A375 (cell line): ENCODE data around the gene ZBTB9. TPM values are rescaled to one million over a fixed set of nuclear protein-coding genes. Genes with fewer than 3 reads are reported as not detected.

Source experiments
- small RNA-seq: library from RNA; depleted of rRNA; stranded (forward); fragments of <200 nt; gene quantifications from one replicate; pipeline ENCODE3, GENCODE V24; 2014
- total RNA-seq: library from RNA; depleted of rRNA; stranded (reverse); fragments of >200 nt; shearing (Covaris generic); gene quantifications from 2 replicates; pipeline ENCODE4 v1.2.3, GENCODE V29; 2014; rRNA removed

Gene ZBTB9
- total RNA-seq = 3.9 and 7.3 TPM in 2 replicates

DNA sequence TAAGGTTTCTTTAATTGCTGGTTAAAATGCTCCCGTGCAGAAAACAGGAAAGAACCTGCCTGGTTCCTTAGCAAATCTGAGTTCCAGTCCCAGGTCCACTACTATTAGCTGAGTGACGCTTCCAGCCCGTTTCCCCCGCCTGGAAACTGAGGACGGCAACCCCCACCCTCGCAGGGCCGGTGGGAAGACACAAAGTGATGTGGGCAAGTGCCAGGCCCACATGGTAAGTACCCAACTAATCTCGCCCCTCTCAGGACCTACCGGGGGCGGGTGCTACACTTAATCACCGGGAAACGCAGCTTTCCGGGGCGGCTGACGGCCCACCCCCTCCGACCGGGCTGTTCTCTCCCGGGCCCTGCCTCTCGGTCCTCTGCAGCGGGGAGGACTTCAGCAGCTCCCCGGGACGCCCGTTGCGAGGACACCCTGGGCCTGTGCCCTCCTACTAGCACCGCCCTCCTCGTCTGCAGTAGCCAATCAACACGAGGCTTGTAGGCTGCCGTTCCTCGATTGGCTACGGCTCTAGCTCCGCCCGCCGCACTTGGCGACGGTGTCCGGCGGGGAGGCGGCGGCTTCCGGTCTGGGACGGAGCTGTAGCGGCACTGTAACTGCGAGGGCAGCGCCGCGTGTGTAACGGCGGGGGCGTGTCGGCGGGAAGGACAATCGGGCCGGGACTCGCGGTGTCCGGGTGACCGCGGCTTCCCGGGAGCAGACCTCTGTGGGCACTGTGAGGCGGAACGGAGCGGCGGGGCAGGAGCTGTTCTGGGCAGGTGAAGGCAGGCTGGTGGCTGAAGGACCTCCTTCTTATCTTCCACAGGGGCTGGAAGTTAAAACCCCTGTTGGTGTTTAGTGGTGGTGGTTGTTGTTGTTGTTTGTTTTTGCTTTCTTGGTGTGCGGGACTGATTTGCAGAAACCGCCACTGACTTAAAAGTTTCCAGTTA is at the start of gene ZBTB9:
Gene ZBTB9 (plus strand): TSS at position 568 of the 938 bp plus-strand sequence. CDS start 525 bp downstream, outside the sequence.

GRCh38 chr6:33410711-33411631 is 43.4 kb upstream of the ZBTB9 start, which contains the start of gene PHF1:
PHF1 (plus strand) TSS chr6:33411014; CDS start chr6:33412264, 1,250 bp downstream.

GRCh38 chr6:33417903-33418689 is 36.3 kb upstream of the ZBTB9 start, which contains the start of gene CUTA:
CUTA (minus strand) TSS chr6:33418107; CDS start chr6:33418000, 107 bp downstream.

DNA sequence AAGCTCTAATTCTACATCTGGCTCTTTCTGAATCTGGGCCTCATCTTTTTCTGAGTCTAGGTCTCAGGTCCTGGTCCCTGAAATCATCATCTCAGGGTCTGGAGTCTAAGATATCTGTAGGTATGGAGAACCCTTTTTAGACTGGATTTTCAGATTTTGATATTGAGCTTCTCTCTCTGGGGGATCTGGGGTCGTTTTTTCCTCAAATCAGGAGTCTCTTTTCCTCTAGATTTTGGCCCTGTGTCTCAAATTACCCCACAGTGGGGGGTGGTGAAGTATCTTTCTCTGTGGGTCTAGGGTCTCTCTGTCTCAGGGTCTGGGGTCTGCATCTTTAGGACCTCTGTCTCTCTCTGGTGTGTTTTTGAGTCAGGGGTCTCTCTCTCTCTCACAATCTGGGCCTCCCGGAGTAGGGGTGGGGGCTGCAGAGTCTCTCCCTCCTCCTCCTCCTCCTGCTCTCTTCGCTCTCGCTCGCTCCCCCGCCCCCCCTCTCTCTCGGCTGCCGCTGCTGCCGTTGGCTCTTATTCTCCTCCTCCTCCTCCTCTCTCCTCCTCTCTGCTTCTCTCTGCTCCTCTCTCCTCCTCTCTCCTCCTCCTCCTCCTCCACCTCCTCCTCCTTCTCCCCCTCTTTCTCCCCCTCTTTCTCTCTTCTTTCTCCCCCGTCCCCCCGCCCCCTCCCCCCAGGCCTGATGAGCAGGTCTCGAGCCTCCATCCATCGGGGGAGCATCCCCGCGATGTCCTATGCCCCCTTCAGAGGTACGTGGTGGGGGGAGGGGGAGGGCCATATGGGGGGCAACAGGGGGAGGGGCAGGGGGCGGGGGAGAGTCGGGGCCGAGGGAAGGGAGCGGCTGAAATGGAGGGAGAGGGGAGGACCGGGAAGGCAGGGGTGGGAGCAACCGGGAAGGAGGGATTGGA is 34.5 kb upstream of the ZBTB9 start, which contains the start of gene SYNGAP1:
Gene SYNGAP1 (plus strand): TSS at position 486 of the 911 bp plus-strand sequence. CDS start 200 bp downstream, at position 686.

Small RNA genes within 50 kb of the gene (small RNA-seq; reads per million reads assigned to genes)
- not detected for gene ZBTB9

Other genes with a start within 250 kb of the ZBTB9 start
- gene HSD17B8, start 249.9 kb upstream of the ZBTB9 start, total RNA-seq = 19.9 and 28.1 TPM in 2 replicates
- 33.7 and 37.4 TPM in 2 replicates for gene RING1, start 246.1 kb upstream of the ZBTB9 start, total RNA-seq
- gene VPS52, start 182.7 kb upstream of the ZBTB9 start, total RNA-seq = 24.0 and 24.9 TPM in 2 replicates
- gene RPS18, start 182.5 kb upstream of the ZBTB9 start, total RNA-seq = 5,548 and 5,916 TPM in 2 replicates
- 1.1 and 2.6 TPM in 2 replicates for gene B3GALT4, start 177.5 kb upstream of the ZBTB9 start, total RNA-seq
- gene WDR46, start 165.3 kb upstream of the ZBTB9 start, total RNA-seq = 127 and 134 TPM in 2 replicates
- 224 and 227 TPM in 2 replicates for gene PFDN6, start 165.0 kb upstream of the ZBTB9 start, total RNA-seq
- gene RGL2, start 155.6 kb upstream of the ZBTB9 start, total RNA-seq = 24.5 and 26.1 TPM in 2 replicates
- gene TAPBP, start 140.5 kb upstream of the ZBTB9 start, total RNA-seq = 29.4 and 33.8 TPM in 2 replicates
- gene ZBTB22, start 136.8 kb upstream of the ZBTB9 start, total RNA-seq = 12.6 and 14.3 TPM in 2 replicates
- 47.5 and 49.4 TPM in 2 replicates for gene DAXX, start 131.6 kb upstream of the ZBTB9 start, total RNA-seq
- 34.4 and 37.4 TPM in 2 replicates for gene KIFC1, start 62.8 kb upstream of the ZBTB9 start, total RNA-seq
- gene PHF1, start 43.6 kb upstream of the ZBTB9 start, total RNA-seq = 19.8 and 23.8 TPM in 2 replicates
- gene CUTA, start 36.5 kb upstream of the ZBTB9 start, total RNA-seq = 124 and 136 TPM in 2 replicates
- gene SYNGAP1, start 34.5 kb upstream of the ZBTB9 start, total RNA-seq = 3.6 and 4.1 TPM in 2 replicates
- gene BAK1, start 125.7 kb downstream of the ZBTB9 start, total RNA-seq = 9.9 and 10.7 TPM in 2 replicates
- gene ITPR3, start 166.7 kb downstream of the ZBTB9 start, total RNA-seq = 35.4 and 35.8 TPM in 2 replicates